ENCODE data around the gene TMCC3. TPM values are rescaled to one million over a fixed set of nuclear protein-coding genes. Genes with fewer than 3 reads are reported as not detected.

TMCC3 gene
- total and polyA plus RNA-seq, 4 donors: 0.81 to 2.3 (median 1.5) TPM

DNA sequence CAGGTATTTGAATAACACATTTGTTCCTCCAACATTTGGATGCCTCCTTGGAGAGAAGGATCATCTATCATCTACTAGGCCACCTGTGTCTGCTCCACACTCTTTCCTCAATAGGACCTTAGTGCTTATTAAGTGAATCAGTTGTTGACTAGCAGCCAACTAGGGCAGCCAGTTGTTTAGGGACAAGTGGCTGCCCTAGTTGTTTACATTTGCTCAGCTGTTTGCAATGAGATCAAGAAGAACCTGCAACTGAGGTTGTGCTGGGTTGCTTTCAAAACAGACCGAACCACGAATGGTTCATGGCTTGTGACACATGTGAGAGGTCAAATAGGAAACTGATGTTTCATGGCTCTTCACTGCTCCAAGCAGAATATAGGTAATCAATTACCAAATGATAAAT, 53.8 kb downstream of the TMCC3 start:
- WGBS: 33% methylated on average over 2 of the region's 2 CpGs
- H3K36me3 ChIP-seq (ENCODE audit: control insufficient read depth in 4 of 4, insufficient read depth in 3 of 4, low read depth in 1 of 4, low read length in 3 of 4): no peaks in the 10 kb centered on the region
- DNase-seq (ENCODE audit: low spot score): no peak

More for the DNA sequence above, 53.8 kb downstream of the TMCC3 start:
- Histone ChIP-seq H3K27me3 (ENCODE audit: control insufficient read depth in 4 of 4, insufficient read depth in 4 of 4, low read length in 3 of 4) (no peaks in the 10 kb centered on the region), H3K27ac (ENCODE audit: low read depth in 1 of 2, low read length in 2 of 2) (no peak overlapping the region), H3K4me3 (ENCODE audit: low read depth in 1 of 3, low read length in 3 of 3) (no peak overlapping the region), H3K4me1 (ENCODE audit: control insufficient read depth in 4 of 4, insufficient read depth in 4 of 4, low read length in 3 of 4) (peaks cover 0 to 8% (median 0%) of the 10 kb centered on the region in 4 donors), H3K9me3 (ENCODE audit: control insufficient read depth in 4 of 4, low read length in 3 of 4) (no peaks in the 10 kb centered on the region), H3K9ac (ENCODE audit: low read depth in 1 of 2, low read length in 2 of 2) (no peak overlapping the region)
- TF ChIP-seq JUND (IDR thresholded peaks at IDR 0.05) (peak in 1 of 2 donors; percentile 49), HNF4A (conservative IDR thresholded peaks at IDR 0.05) (peak; percentile 35 to 68), RXRA (IDR thresholded peaks at IDR 0.05) (peak; percentile 80 to 88), GABPA (IDR thresholded peaks at IDR 0.05 in 1 of 2, conservative IDR thresholded peaks at IDR 0.05 in 1 of 2) (no peak), RAD21 (IDR thresholded peaks at IDR 0.05) (peak in 1 of 2 donors; percentile 23), EGR1 (IDR thresholded peaks at IDR 0.05; ENCODE audit: low read depth in 2 of 2) (no peak), YY1 (IDR thresholded peaks at IDR 0.05) (no peak), NR2F2 (IDR thresholded peaks at IDR 0.05) (no peak), CTCF (IDR thresholded peaks at IDR 0.05; ENCODE audit: low read depth, low read length, missing input control) (no peak), FOXA2 (IDR thresholded peaks at IDR 0.05) (peak; percentile 89), FOXA1 (IDR thresholded peaks at IDR 0.05) (peak; percentile 85), TAF1 (conservative IDR thresholded peaks at IDR 0.05) (no peak), SP1 (IDR thresholded peaks at IDR 0.05) (peak; percentile 60), HNF4G (IDR thresholded peaks at IDR 0.05) (no peak), REST (IDR thresholded peaks at IDR 0.05) (no peak)
- TF ChIP-seq, protein P1, sequence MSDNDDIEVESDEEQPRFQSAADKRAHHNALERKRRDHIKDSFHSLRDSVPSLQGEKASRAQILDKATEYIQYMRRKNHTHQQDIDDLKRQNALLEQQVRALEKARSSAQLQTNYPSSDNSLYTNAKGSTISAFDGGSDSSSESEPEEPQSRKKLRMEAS (IDR thresholded peaks at IDR 0.05): no peak
- TF ChIP-seq, protein P2, sequence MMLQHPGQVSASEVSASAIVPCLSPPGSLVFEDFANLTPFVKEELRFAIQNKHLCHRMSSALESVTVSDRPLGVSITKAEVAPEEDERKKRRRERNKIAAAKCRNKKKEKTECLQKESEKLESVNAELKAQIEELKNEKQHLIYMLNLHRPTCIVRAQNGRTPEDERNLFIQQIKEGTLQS (IDR thresholded peaks at IDR 0.05): no peak
- TF ChIP-seq, protein P3, sequence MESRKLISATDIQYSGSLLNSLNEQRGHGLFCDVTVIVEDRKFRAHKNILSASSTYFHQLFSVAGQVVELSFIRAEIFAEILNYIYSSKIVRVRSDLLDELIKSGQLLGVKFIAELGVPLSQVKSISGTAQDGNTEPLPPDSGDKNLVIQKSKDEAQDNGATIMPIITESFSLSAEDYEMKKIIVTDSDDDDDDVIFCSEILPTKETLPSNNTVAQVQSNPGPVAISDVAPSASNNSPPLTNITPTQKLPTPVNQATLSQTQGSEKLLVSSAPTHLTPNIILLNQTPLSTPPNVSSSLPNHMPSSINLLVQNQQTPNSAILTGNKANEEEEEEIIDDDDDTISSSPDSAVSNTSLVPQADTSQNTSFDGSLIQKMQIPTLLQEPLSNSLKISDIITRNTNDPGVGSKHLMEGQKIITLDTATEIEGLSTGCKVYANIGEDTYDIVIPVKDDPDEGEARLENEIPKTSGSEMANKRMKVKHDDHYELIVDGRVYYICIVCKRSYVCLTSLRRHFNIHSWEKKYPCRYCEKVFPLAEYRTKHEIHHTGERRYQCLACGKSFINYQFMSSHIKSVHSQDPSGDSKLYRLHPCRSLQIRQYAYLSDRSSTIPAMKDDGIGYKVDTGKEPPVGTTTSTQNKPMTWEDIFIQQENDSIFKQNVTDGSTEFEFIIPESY (IDR thresholded peaks at IDR 0.05): no peak

All from liver (tissue), 9 donors.